Stomach (tissue), 9 donors: ENCODE data around the gene LRRC37A. TPM values are rescaled to one million over a fixed set of nuclear protein-coding genes. Genes with fewer than 3 reads are reported as not detected.
A peak's percentile ranks its signal among the peaks of the same experiment; 100 is the strongest.
"Not testable (repeated sequence)": the region's sequence is repeated elsewhere in the genome, so short reads cannot be mapped to it uniquely, and the experiment has no call there.

Source experiments
- DNase-seq, 2 donors: peaks; one replicate each; pipeline versions ENCODE4 v3.0.0 to v3.0.0-alpha.2; 2013 to 2019
- H3K27ac ChIP-seq, 5 donors: fragments of 200-600 bp in 4 of 5; sonication (generic) in 4 of 5; one replicate each; pipeline ENCODE4 v1.5.1; 2013 to 2019; ENCODE audit warnings: mild to moderate bottlenecking in 1 of 5, moderate library complexity in 1 of 5
- H3K27me3 ChIP-seq, 3 donors: fragments of 200-600 bp; sonication (generic); one replicate each; pipeline ENCODE4 v1.5.1; 2017 to 2019; ENCODE audit warnings: mixed run types in 1 of 3
- H3K36me3 ChIP-seq, 4 donors: fragments of 200-600 bp; sonication (generic); 1 replicate in 3 of 4; 2 replicates in 1 of 4; pipeline ENCODE4 v1.5.1; 2016 to 2019
- H3K4me1 ChIP-seq, 4 donors: fragments of 200-600 bp; sonication (generic); one replicate each; pipeline ENCODE4 v1.5.1; 2016 to 2019
- H3K4me3 ChIP-seq, 4 donors: fragments of 200-600 bp; sonication (generic) in 3 of 4; one replicate each; pipeline ENCODE4 v1.5.1; 2016 to 2019; ENCODE audit warnings: mild to moderate bottlenecking in 1 of 4
- H3K9me3 ChIP-seq, 4 donors: fragments of 200-600 bp; sonication (generic); one replicate each; pipeline ENCODE4 v1.5.1; 2016 to 2019
- EP300 ChIP-seq: sonication (generic); formaldehyde crosslinking; IDR thresholded peaks from one replicate; pipeline ENCODE4 v1.6.1; 2017; ENCODE audit warnings: antibody characterized with exemption
- POLR2A ChIP-seq, 4 donors: fragments of 450-650 bp; IDR thresholded peaks; one replicate each; pipeline ENCODE4 v1.6.1; 2016; ENCODE audit warnings: antibody characterized with exemption in 4 of 4, control low read depth in 2 of 4, mild to moderate bottlenecking in 1 of 4, moderate library complexity in 1 of 4
- POLR2AphosphoS5 ChIP-seq, 3 donors: sonication (generic); formaldehyde crosslinking; IDR thresholded peaks; one replicate each; pipeline ENCODE4 v1.6.1; 2016; ENCODE audit warnings: antibody characterized with exemption in 3 of 3
- WGBS, 5 donors: extraction: QIAGEN DNeasy Blood & Tissue Kit in 3 of 5; methylation state at CpG; one replicate each; pipeline versions ENCODE4 v1.1.5 to v1.1.7; 2013 to 2018; 5-methylcytosine and 5-hydroxymethylcytosine counted together
- intact Hi-C: fragments of 100-400 bp; cut with DNase I; formaldehyde crosslinking; loops from one replicate; pipeline ENCODE4 v1.15.1; 2023; ENCODE audit warnings: low total_unique reads
- polyA plus RNA-seq, 3 donors: library from polyadenylated mRNA; stranded (reverse); fragments of 200-250 nt; gene quantifications; one replicate each; pipeline ENCODE4 v1.2.3, GENCODE V29; 2013
- total RNA-seq, 5 donors: library from RNA; depleted of rRNA; stranded (reverse); fragments of >200 nt; gene quantifications; one replicate each; pipeline versions ENCODE4 v1.1.0 to v1.2.3, GENCODE V29; 2014 to 2016
- TF ChIP-seq, protein P1 (sequence below), 7 experiments: fragments of 450-650 bp in 4 of 7; fragments of 200-600 bp in 3 of 7; sonication (generic) in 3 of 7; IDR thresholded peaks; one replicate each; pipeline ENCODE4 v1.5.1; 2016 to 2019; ENCODE audit warnings: antibody characterized with exemption in 7 of 7, control low read depth in 2 of 7, mild to moderate bottlenecking in 1 of 7
- donor health status: healthy with polysubstance abuse.
- donor health status: Bipolar disorder and iron deficiency.
- donor health status: healthy.

LRRC37A gene
- total and polyA plus RNA-seq, 8 donors, result 0.68 to 3.3 (median 1.00) TPM; not detected in 2

DNA sequence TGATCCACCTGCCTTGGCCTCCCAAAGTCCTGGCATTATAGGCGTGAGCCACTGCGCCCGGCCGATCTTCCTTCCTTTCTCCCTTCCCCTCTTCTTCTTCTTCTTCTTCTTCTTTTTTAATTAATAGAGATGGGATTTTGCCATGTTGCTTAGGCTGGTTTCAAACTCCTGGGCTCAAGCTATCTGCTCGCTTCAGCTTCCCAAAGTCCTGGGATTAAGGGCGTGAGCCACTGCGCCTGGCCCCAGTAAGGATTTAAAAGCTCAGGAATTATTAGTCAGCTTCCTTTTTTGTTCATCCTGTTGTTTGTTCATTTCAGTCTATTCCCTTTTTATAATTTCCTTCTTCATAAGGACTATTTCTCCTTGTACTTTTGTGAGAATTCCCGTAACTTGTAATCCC, 32.7 kb upstream of the LRRC37A start:
- no peaks in the 10 kb centered on the region for H3K9me3 ChIP-seq
- H3K27me3 ChIP-seq, result no peaks in the 10 kb centered on the region
- H3K27ac ChIP-seq, result no peak overlapping the region
- intact Hi-C loops, result no loop called here
- H3K4me1 ChIP-seq, result peaks cover 6 to 23% (median 12%) of the 10 kb centered on the region in 4 donors
- TF ChIP-seq POLR2A (IDR thresholded peaks at IDR 0.05) (no peak), EP300 (no peak), POLR2AphosphoS5 (IDR thresholded peaks at IDR 0.05) (no peak)
- TF ChIP-seq, protein P1, sequence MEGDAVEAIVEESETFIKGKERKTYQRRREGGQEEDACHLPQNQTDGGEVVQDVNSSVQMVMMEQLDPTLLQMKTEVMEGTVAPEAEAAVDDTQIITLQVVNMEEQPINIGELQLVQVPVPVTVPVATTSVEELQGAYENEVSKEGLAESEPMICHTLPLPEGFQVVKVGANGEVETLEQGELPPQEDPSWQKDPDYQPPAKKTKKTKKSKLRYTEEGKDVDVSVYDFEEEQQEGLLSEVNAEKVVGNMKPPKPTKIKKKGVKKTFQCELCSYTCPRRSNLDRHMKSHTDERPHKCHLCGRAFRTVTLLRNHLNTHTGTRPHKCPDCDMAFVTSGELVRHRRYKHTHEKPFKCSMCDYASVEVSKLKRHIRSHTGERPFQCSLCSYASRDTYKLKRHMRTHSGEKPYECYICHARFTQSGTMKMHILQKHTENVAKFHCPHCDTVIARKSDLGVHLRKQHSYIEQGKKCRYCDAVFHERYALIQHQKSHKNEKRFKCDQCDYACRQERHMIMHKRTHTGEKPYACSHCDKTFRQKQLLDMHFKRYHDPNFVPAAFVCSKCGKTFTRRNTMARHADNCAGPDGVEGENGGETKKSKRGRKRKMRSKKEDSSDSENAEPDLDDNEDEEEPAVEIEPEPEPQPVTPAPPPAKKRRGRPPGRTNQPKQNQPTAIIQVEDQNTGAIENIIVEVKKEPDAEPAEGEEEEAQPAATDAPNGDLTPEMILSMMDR (IDR thresholded peaks at IDR 0.05), result no peak
- no peaks in the 10 kb centered on the region for H3K36me3 ChIP-seq
- no peak overlapping the region for H3K4me3 ChIP-seq
- WGBS, 5 donors, result 91 to 96% (median 94%) methylated on average over 8 of the region's 8 CpGs
- DNase-seq, result no peak

DNA sequence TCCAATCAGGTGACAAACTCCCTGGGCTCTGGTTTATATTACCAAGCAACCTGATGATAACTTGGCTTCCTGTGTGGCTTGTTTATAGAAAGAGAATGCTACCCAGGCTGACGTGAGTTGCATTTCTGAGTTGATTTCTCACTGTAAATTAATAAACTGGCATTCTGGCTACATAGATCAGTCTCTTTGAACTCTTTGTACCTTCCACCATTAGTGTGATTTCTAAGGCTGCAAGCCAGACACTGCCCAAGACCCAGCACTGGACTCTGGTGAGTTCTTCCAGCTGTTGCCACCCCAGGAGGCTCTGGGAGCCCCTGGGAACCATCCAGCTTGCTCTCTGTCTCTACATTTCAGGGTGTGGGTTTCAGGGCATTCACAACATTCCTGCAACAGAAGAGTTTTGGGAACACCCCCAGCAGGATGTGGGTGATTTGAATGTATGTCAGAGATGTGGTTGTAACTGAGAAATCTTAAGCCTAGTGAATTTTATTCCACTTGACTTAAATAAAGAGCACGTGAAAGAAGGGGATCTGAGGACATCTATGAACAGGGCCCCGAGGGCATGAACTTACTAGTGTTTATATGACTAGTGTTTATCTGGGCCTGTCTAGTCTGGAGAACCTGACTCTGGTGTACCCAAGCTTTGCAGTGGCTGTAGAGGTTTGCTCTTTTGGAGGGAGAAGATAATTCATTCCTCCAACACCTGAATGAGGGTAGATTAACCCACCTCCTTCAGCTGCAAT, 30.3 kb upstream of the LRRC37A start:
- TF ChIP-seq POLR2AphosphoS5 (IDR thresholded peaks at IDR 0.05), result peak in 1 of 3 donors; percentile 19
- TF ChIP-seq EP300, result no peak
- Histone ChIP-seq H3K4me3 (no peak overlapping the region), H3K27me3 (no peaks in the 10 kb centered on the region), H3K9me3 (no peaks in the 10 kb centered on the region), H3K27ac (peak overlapping the region in 2 of 5 donors; percentile 23 to 54), H3K4me1 (peaks cover 14 to 47% (median 26%) of the 10 kb centered on the region in 4 donors), H3K36me3 (no peaks in the 10 kb centered on the region)
- DNase-seq, result peak in 1 of 2 donors; percentile 30
- WGBS, 5 donors, result 29 to 66% (median 44%) methylated on average over 3 of the region's 3 CpGs
- intact Hi-C loops, result no loop called here

DNA sequence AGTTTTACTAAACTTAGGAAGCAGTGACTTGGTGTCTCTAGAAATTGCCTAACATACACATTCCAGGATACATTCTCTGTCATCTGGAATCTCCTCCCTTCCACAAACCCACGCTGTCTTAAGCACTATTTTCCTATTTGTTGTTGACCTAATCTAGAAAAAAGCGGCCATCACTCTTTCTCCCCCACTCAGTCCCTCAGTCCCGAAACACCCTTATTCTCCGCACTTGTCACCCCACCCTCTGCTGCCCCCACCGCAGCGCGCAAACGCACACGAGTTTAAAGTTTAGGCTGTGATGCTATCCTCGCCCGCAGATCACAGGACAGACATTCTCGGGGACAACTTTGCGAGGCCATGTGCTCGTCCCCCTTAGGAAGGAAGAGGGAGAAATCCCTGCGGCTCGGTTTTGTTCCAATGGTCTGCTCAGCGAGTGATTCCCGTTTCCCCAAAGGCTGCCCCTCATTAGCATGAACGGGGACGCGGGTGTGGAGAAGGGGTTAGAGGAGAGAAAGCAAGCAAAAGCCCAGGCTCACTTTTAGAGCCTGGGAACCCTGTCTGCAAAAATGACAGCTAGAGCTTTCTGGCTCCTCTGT, 28.8 kb upstream of the LRRC37A start:
- Histone ChIP-seq H3K4me3 (peak overlapping the region; percentile 63 to 76 (median 68)), H3K27ac (peak overlapping the region; percentile 84 to 96 (median 89)), H3K4me1 (peaks cover 14 to 49% (median 27%) of the 10 kb centered on the region in 4 donors)
- H3K36me3 ChIP-seq, intact Hi-C loops, H3K27me3 ChIP-seq, H3K9me3 ChIP-seq: not testable (repeated sequence)
- WGBS, 5 donors, result 12 to 29% (median 24%) methylated on average over 21 of the region's 21 CpGs
- peak in 1 of 2 donors; percentile 45 for DNase-seq

DNA sequence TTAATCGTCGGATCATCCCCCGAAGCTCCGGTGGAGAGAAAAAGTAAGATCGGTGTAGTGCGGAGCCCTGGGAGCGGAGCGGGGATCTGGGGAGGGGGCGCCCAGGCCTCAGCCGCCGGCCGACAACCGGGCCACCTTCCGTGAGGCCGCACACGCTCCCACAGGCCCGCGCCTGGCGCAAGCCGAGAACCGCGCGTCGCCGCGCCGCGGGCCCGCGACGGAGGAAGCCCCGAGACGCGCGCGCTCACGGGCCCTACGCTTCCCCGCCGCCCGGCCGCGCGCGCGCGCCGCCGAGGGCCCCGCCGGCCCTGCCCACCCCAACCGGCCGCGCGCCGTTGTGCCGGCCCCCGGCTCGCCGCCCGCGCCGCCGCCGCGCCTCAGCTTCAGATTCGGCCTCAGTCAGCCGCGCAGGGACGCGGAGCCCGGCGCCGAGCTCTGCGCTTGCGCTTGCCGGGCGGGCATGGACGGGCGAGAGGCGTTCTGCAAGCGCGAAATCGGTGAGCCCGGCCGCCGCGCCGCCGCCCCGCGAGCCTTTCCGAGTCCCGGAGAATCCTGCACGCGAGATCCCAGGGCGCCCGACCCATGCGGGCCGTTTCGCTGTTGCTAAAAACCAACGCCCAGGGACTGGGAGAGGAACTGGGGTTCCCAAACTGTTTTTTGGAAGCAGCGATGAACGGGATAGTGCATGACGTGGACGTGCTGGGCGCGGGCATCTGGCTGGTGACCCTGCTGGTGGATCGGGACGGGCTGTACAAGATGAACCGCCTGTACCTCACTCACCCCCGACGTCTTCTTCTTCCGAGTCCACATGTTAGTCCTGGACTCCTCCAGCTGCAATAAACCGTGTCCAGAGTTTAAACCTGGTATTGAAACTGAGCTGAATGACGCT, 28.0 kb upstream of the LRRC37A start:
- H3K27me3 ChIP-seq, result no peaks in the 10 kb centered on the region
- TF ChIP-seq, protein P1 (IDR thresholded peaks at IDR 0.05), result no peak
- peak in 2 of 3 donors; percentile 80 to 83 for TF ChIP-seq POLR2AphosphoS5 (IDR thresholded peaks at IDR 0.05)
- no peaks in the 10 kb centered on the region for H3K9me3 ChIP-seq
- H3K4me3 ChIP-seq, result peak overlapping the region; percentile 63 to 76 (median 68)
- H3K4me1 ChIP-seq, result peaks cover 14 to 49% (median 27%) of the 10 kb centered on the region in 4 donors
- intact Hi-C loops, result no loop called here
- 0 to 1% (median 0%) methylated on average over 58 to 116 of the region's 116 CpGs for WGBS, 5 donors
- peak; percentile 90 to 95 for DNase-seq
- peak overlapping the region; percentile 89 to 99 (median 93) for H3K27ac ChIP-seq
- no peaks in the 10 kb centered on the region for H3K36me3 ChIP-seq

DNA sequence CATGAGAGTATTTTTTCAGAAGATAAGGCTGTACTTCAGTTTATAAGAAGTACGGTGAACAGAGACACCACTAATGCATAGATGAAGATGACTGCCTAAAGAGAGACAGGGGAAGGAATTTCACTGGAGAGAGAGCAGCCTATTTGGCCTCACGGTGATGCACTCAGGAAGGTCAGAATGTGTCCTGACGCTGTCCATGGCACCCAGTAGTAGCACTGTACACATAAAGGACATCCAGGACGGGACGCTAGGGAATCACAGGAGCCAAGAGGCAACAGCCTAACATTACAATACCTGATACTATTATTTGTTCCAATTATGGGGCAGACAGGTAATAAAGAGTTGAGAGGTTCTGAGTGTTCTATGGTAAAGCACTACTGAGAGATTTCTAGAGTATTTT, 24.9 kb upstream of the LRRC37A start:
- H3K4me1 ChIP-seq, result peaks cover 14 to 41% (median 27%) of the 10 kb centered on the region in 4 donors
- intact Hi-C loops, result no loop called here
- no peaks in the 10 kb centered on the region for H3K36me3 ChIP-seq
- no peak for DNase-seq
- H3K27me3 ChIP-seq, result no peaks in the 10 kb centered on the region
- H3K27ac ChIP-seq, result no peak overlapping the region
- H3K4me3 ChIP-seq, result no peak overlapping the region
- no peaks in the 10 kb centered on the region for H3K9me3 ChIP-seq
- WGBS, 5 donors, result 27 to 53% (median 42%) methylated on average over 5 of the region's 5 CpGs
- TF ChIP-seq EP300 (no peak), POLR2AphosphoS5 (IDR thresholded peaks at IDR 0.05) (no peak), POLR2A (IDR thresholded peaks at IDR 0.05) (no peak)
- TF ChIP-seq, protein P1 (IDR thresholded peaks at IDR 0.05), result no peak
